T-helper 2 cell (primary cell): Measurements from ENCODE around the gene OXCT2.
"Not testable (repeated sequence)": the region's sequence is repeated elsewhere in the genome, so short reads cannot be mapped to it uniquely, and the experiment has no call there.

ENCODE experiments used
- DNase-seq, 5 experiments: peaks; one replicate each; pipeline versions ENCODE4 v3.0.0 to v3.0.0-alpha.2; 2012 to 2022
- total RNA-seq, 2 donors: gene quantifications; one replicate each; lab custom pipeline; 2026; lab: John Stamatoyannopoulos, UW

Gene OXCT2
- 0.20 to 0.31 reads per million in 2 donors for total RNA-seq

DNA sequence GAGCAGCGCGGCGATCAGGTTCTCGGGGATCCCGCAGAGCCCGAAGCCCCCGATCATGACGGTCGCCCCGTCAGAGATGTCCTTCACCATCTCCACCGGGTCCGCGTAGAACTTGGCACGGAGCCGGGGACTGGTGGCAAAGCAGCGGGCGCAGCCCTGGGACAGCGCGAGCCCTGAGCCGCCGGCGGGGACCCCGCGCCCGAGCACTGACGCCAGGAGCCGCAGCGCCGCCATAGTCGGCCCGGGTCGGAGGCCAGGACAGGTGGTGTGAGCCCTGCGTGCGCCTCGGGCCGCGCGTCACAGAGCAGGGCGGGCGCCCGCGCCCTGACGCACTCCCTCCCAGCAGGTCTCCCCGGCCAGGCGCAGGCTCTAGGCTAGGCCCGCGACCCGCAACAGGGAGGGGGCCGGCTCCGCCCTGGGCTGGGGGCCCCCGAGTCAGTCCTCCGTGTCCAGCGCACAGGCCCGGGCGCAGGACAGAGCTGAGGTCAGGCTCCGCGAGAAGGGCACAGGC lies at the start of gene OXCT2:
TSS of gene OXCT2 (minus strand) at position 327 of the 511 bp plus-strand sequence. CDS start at position 234, 93 bp downstream.
- not testable (repeated sequence) for DNase-seq

DNA sequence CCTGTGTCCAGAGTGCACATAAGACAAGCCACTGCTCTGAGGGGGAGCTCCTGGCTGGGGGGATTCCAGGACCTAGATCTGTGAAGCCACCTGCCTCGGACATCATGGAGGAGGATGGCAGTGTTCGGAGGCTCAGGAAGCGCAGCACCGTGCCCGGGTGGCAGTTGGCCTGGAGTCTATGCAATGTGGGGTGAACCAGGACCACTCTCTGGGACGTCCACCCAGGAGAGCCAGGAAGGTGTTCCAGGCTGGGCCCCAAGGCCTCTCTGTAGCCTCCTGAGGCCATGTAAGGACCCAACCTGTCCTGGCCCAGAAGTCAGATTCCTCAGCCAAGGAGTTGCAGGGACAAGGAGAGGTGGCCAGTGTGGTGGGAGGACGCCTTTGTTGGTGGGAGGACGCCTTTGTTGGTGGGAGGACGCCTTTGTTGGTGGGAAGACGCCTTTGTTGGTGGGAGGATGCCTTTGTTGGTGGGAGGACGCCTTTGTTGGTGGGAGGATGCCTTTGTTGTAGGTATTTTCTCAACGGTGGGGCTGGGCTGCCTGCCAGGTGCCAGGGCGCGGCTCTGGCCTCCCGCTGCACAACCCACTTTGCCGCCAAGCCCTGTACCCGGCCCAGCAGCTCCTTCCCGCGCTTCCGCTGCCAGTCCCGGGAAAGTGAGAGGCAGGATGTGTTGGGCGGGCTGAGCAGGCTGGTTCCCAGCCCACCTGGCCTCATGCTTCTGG lies 48.1 kb upstream of the OXCT2 start:
- no peak for DNase-seq

DNA sequence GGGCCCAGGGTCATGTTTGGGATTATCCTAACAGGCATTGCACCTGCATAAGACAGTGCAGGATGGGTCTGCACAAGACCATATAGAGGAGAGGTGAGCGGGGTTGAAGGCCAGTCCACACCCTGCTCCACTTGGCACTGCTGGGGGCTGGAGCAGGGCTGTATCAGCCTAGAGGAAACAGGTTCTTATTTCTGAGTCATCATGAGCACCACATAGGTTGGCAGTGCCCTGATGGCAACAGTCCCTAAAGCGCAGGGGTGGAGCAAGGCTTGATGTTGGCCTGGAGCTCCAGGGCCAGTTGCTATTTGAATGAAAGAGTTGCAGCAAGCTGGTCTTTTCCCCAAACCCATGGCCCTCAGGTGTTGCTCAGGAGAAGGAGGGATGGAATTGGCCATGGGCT lies 47.3 kb upstream of the OXCT2 start:
- DNase-seq: no peak

DNA sequence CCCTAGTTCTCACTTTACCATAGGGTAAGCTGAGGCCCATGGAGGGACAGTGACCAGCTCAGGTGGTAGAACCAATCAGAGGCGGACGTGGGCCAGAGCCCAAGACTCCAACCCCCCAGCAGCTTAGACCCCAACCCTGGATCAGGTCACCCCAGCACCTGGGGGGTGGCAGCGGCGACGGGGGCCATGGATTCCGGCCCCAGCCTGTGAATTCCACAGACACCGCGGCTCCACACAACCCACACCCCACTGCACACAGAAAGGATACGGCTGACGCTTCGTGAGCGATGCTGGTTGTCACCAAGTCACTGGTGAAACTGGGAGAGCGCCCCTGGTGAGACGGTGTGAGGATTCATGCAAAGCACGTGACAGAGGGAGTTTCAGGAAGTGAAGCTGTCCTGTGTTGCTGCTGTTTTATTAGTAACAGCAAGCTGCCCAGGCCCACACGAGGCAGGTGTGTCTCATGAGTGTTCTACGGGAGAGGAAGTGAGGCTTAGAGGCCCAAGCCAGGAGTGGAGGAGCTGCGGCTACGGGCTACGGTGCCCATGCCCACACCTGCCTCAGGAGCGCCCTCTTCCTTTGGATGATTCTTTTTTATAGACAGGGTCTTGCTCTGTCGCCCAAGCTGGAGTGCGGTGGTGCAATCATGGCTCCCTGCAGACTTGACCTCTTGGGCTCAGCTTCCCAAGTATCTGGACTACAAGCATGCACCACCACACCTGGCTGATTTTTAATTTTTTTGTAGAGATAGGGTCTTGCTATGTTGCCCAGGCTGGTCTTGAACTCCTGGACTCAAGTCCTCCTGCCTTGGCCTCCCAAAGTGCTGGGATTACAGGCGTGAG lies 46.2 kb upstream of the OXCT2 start:
- DNase-seq: peak; percentile 18 to 76 (median 52)

DNA sequence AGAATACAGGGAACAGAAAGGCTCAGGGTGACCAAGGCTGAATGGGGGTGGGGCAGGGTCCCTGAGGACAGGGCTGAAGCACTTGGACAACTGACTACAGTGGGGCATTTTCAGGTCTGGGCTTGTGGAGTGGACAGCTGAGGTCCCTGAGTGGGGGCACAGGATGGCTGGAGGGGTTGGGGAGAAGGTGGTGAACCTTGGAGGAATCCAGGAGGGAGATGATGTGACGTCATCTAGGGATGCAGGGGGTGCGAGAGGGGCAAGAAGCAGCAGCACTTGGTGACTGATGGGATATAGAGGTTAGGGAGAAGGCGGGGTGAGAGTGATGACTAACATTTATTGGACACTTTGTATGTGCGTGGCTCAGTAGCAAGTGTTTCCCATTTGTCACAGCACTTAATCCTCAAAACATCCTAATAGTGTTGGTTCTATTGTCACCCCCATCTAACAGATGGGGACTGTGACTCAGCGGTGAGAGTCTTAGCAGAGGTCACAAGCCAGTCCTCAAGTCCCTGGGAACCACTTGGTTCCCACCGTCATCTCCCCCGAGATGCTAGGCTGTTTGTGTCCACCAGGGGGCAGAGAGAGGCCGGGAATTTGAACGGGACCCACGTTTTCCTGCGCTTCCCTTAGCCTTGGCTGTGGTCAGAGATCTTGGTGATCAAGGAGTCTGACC lies 45.4 kb upstream of the OXCT2 start:
- DNase-seq: peak in 4 of 5 experiments; percentile 25 to 46 (median 32)

DNA sequence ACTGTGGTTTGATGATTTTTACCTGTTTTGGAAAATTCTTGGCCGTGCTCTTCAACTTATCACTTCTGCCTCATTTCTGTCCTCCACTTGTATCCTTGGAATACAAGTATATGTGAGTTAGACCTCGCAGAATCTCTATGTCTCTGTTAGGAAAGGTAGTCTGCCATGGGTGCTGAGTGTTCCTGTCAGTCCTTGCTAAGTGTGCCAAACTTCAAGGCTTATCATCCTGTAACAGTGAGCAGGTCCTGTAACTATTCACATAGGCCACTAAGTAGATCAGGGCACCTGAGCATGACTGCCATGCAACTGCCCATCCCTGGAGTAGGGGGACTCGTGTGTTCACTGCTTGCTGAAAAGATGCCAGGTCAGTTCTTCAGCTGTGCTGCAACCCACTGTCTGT lies 41.8 kb upstream of the OXCT2 start:
- no peak for DNase-seq

DNA sequence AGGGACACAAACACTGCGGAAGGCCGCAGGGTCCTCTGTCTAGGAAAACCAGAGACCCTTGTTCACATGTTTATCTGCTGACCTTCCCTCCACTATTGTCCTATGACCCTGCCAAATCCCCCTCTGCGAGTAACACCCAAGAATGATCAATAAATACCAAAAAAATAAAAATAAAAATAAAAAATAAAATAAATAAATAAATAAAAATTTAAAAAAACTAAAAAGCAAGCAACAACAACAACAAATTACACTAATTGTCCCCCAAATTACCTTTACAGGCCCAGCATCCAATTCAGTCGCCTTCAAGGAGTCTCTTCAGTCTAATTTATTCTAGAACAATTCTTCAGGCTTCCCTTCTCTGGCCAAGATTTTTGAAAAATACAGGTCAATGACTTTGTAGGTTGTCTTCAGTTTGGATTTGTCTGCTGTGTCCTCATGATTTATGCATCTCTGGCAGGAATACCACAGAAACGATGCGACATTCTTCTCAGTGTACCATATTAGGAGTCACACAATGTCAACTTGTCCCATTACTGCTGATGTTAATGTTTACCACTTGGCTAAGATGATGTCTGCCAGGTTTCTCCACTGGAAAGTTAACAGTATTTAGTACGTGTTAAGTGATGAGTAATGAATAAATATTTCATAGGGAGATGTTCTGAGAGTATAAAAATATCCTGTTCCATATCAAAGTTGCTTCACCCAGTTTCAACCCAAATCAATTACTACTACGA lies 37.8 kb upstream of the OXCT2 start:
- DNase-seq: no peak

DNA sequence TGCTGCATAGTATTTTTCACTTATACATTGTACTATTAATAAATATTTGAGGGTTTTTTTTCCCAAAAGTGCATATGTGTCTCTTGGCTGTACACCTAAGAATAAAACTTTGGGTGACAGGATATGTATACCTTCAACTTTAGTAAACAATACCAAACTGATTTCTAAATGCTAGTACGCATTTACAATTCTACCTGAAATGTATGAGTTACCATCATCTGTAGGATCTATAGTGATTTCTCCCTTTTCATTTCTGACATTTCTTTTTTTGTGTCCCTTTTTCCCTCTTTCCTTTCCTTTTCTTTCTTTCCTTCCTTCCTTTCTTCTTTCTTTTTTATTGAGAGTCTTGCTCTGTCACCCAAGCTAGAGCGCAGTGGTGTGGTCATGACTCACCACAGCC lies 34.2 kb upstream of the OXCT2 start:
- no peak for DNase-seq

DNA sequence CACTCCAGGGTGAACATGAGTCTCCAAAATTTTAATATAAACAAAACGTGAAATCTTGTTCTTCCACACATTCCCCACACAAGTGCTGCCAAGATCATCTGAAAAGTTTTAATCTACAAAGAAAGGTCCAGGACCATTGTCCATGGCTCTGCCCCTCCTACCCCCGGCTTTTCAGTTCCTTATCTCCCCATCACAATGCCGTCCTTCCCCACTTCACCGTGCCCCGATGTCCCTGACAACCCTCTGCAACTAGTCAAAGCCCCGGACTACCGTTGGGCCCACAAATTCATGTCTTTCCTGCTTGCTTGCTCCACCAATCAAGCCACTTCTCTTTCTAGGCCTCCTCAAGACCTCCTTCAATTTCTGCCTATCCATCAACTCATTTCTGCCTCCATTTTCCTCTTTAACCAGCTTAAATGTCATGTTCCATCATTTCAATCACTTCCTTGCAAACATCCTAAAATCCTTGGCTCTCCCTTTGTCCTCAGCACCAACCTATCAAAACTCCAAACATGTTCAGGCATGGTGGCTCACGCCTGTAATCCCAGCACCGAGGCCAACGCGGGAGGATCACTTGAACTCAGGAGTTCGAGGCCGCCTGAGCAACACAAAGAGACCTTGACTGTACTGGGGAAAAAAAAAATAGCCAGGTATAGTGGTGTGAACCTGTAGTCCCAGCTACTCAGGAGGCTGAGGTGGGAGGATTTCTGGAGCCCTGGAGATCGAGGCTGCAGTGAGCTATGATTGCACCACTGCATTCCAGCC lies 31.5 kb upstream of the OXCT2 start:
- DNase-seq: no peak

DNA sequence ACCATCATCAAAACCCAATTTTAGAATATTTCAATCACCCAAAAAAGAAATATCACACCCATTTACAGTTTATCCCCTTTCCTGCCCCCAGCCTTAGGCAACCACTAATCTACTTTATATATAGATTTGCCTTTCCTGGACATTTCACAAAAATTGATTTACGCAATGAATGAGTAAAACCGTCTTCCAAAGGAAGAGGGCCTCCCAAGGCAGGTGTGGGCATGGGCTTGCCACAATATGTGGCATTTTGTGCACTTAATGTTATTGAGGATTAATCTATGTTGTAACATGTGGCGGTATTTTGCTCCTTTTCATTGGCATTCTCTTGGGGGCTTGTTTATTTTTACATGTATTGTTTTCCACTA lies 29.3 kb upstream of the OXCT2 start:
- no peak for DNase-seq

DNA sequence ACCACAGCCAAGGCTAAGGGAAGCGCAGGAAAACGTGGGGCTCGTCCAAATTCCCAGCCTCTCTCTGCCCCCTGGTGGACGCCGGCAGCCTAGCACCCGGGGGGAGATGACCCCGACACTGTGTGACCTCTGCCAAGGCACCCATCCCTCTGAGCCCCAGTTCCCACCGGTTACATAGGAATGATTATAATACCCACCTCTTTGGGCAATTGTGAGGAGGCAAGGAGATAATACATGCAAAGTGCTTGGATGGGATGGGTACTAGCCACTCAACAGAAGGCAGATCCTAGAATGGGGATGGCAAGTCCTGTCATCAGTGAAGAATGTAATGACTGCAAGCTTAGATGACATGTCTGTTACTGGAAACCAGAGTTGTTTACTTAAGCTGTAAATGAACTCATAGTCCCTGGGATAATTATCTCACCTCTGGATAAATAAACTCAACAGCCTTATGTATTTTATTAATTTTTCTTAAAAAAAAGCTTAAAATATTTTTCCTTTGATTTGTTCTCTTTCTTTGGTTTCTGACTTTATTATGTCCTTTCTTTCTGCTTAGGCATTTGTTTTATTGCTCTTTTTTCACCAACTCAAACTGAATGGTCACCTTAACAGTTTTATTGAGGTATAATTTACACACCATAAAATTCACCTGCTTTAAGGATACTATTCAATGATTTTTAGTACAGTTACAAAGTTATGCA lies 28.8 kb upstream of the OXCT2 start:
- DNase-seq: peak; percentile 44 to 56 (median 51)

DNA sequence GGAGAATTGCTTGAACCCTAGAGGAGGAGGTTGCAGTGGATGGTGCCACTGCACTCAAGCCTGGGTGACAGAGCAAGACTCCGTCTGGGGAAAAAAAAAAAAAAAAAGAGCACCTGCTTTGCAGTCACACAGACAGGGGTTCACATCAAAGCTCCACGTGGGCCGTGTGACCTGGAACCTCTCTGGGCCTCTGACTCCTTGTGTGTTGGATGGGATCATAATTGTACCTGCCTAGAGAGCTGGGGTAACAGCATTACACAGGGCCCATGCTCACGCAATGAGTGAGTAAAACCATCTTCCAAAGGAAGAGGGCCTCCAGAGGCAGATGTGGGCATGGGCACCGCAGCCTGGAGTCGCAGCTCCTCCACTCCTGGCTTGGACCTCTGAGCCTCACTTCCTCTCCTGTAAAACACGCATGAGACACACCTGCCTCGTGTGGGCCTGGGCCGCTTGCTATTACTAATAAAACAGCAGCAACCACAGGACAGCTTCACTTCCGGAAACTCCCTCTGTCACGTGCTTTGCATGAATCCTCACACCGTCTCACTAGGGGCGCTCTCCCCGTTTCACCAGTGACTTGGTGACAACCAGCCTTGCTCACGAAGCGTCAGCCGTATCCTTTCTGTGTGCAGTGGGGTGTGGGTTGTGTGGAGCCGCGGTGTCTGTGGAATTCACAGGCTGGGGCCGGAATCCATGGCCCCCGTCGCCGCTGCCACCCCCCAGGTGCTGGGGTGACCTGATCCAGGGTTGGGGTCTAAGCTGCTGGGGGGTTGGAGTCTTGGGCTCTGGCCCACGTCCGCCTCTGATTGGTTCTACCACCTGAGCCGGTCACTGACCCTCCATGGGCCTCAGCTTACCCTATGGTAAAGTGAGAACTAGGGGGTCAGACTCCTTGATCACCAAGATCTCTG lies 28.0 kb upstream of the OXCT2 start:
- DNase-seq: peak; percentile 53 to 96 (median 82)

DNA sequence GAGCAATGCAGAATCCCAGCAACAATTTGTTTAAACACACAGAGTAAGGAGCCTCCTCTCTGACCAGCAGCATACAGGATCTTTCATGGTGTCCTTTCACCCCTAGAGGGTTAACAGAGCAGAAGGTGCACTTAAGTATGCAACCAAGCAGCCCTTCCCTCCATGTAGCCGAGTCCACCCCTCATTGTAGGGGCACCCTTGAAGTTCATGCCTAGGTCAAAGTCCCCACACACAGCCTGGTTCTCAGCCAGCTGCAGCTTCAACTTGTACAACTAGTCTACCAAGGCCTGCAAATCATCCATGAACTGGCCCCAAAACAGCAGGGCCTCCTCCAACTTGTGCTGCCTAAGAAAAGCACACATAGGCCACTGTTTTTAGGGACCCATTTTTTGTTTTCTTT lies 24.5 kb upstream of the OXCT2 start:
- no peak for DNase-seq

DNA sequence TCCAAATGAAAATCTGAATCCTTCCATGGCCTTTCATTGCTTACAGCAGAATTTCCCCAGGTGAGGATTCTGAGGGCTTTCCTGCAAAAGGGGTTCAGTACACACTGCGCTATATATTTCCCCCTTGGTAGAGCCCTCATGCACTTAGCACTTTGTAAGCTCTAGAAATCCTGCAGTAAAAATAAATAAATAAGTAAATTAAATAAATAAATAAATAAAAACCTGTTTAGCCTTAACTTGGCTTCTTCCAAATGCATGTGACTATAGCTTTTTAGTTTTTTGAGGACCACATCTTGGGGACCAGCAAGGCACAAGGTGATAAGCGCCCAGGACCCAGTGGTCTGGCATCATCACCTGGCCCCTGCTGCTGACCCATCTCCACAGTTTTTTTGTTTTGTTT lies 20.7 kb upstream of the OXCT2 start:
- DNase-seq: no peak

DNA sequence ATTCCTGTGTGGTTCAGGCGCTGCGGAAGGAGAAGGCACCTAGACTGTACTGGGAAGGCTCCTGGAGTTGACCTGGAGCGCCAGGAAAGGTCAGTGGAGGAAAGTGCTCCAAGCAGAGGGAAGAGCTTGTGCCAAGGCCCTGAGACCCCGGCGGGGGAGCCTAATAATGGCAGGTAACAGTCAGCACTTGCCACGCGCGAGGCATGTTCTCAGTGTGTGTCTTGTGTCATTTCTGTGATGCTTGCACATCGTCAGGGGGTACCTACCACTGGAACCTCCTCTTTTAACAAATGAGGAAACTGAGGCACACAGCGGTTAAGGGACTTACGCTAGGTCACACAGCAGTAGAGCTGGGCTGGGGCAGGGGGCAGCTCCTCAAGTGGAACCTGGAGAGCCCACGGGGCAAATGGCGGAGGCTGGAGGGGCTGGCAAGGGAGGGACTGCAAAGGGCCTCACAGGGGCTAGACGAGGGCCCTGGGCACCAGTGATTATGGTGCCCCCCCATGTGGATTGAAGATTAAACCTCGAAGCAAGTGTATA lies 18.5 kb upstream of the OXCT2 start:
- DNase-seq: no peak

DNA sequence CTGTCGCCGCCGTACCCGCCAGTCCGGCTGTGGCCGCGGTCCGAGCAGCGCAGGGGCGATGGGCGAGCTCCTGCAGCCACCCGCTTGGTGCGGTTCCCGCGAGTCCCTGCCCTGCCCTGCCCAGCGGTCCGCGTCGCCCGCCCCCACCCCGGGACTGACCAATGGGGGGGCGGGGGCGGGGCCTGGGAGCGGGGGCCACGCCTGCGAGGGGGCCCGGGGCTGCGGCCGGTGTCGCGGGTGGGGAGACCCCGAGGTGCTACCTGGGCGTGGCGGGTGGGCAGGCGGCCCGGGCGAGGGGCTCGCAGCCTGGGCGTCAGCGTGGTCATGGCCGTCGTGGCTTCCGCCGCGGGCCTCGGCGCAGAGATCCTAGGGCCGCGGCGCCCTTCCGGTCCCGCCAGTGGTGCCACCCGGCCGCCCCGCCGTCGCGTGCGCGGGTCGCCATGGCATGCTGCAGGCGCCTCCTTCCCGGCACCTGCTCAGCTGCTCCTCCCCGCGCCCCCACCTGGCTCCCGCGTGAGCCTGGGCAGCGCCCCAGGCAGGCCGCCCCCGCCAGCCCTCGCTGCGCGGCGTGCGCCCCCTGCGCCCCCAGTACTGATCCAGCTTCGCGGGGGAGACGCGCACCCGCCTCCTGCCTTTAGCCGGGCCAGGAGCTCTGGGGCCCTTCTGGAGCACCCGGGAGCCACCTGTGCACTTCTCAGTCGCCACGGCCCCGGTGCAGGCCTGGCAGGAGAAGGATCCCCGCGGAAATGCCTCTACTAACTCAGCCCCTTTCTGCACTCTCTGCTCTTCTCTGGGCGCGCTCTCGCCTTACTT lies 17.8 kb upstream of the OXCT2 start, which contains the start of gene BMP8B:
TSS of gene BMP8B (minus strand) at position 108 of the 813 bp plus-strand sequence. CDS start 380 bp downstream, outside the sequence.
- DNase-seq: peak in 4 of 5 experiments; percentile 11 to 67 (median 40)

DNA sequence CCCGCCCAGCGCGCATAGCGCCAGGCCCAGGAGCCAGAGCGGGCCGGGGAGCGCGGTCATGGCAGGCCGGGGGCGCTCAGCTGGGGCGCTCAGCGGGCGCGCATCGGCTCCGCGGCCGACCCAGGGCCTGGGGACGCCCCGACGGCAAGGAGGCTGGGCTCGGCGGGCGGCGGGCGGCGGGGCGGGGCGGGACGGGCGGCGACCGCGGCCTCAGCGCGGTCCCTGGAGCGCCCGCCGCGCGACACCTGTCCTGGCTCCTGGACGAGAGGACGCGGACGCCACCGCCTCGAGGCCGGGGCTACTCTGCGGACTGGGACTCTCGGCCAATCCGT lies 17.2 kb upstream of the OXCT2 start:
- DNase-seq: peak in 1 of 5 experiments; percentile 28

DNA sequence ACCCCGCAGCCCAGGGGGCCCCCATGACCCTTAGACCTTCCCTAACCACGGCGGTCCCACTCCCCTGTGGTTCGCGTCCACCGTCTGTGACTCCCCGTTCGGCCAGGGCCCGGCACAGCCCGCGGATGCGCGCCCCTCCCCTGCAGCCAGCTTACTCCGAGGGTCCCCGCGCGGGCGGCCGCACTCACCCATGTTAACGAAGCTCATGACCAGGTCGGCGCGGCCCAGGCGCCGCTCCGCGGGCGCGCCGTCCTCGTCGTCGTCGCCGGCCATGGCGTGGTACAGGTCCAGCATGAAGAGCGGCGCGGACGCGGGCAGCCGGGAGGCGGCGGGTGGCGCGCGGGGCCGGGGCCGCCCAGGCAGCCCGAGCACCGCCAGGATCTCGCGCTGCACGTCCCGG lies 16.8 kb upstream of the OXCT2 start:
- DNase-seq: not testable (repeated sequence)

DNA sequence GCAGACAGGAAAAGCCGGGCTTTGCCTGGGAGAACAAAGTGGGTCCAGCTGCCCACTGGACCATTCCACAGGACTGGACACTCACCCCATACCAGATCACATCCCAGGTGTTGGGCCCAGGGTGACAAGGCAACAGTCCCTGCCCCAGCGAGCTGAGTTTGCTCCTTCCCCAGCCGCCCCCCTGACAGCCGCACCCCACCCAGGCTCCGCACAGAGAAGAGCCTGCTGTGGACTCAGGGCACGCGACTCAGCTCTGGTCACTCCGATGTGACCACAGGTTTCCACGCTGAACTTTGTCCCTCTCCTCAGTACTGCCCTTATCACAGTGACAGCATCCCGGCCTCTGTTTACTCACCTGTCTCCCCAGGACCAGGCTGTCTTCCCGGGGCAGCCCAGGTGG lies 16.3 kb upstream of the OXCT2 start:
- no peak for DNase-seq
